BLaER1 treated with 17β-estradiol and CSF1 and Interleukin-3, amounts not matched to agents 10 nM and 100 nM (cell line): ENCODE measurements around the gene SLC7A1.

ENCODE experiments used
- H3K27ac ChIP-seq, 11 experiments: shearing (Covaris generic); formaldehyde crosslinking; 2 replicates each; pipeline ENCODE4 v1.8.1; 2022
- H3K27me3 ChIP-seq, 11 experiments: shearing (Covaris generic); formaldehyde crosslinking; 2 replicates each; pipeline ENCODE4 v1.8.1; 2022
- H3K36me3 ChIP-seq, 11 experiments: shearing (Covaris generic); formaldehyde crosslinking; 2 replicates each; pipeline ENCODE4 v1.8.1; 2022
- H3K4me1 ChIP-seq, 10 experiments: shearing (Covaris generic); formaldehyde crosslinking; 2 replicates each; pipeline ENCODE4 v1.8.1; 2022
- H3K4me2 ChIP-seq, 11 experiments: shearing (Covaris generic); formaldehyde crosslinking; 2 replicates each; pipeline ENCODE4 v1.8.1; 2022
- H3K4me3 ChIP-seq, 10 experiments: shearing (Covaris generic); formaldehyde crosslinking; 2 replicates each; pipeline ENCODE4 v1.8.1; 2022
- H3K9ac ChIP-seq, 11 experiments: shearing (Covaris generic); formaldehyde crosslinking; 2 replicates each; pipeline ENCODE4 v1.8.1; 2022
- H3K9me3 ChIP-seq, 11 experiments: shearing (Covaris generic); formaldehyde crosslinking; replicated peaks in 1 of 11; 2 replicates each; pipeline ENCODE4 v1.8.1; 2022
- H4K20me1 ChIP-seq, 11 experiments: shearing (Covaris generic); formaldehyde crosslinking; 2 replicates each; pipeline ENCODE4 v1.8.1; 2022
- Cebpa-rat ChIP-seq, 11 experiments: shearing (Covaris generic); IDR thresholded peaks; 2 replicates each; pipeline ENCODE4 v1.8.1; 2022

The SLC7A1 gene

GRCh38 chr13:29527511-29527910 lies 68.0 kb downstream of the SLC7A1 start:
- H3K27me3 ChIP-seq: no peaks in the 10 kb centered on the region
- peaks cover 14 to 44% (median 34%) of the 10 kb centered on the region in 10 experiments for H3K4me1 ChIP-seq
- H3K9me3 ChIP-seq: peaks cover 0 to 7% (median 0%) of the 10 kb centered on the region in 11 experiments; a peak in 1 of 22 replicates
- TF ChIP-seq Cebpa-rat (IDR thresholded peaks at IDR 0.05): no peak
- no peak overlapping the region for H3K4me2 ChIP-seq
- H3K4me3 ChIP-seq: no peak overlapping the region
- H3K27ac ChIP-seq: no peak overlapping the region
- H4K20me1 ChIP-seq: peaks cover 0 to 97% (median 24%) of the 10 kb centered on the region in 11 experiments; a peak in 14 of 22 replicates
- no peak overlapping the region for H3K9ac ChIP-seq
- peaks cover 89 to 100% (median 100%) of the 10 kb centered on the region in 11 experiments for H3K36me3 ChIP-seq

- no peak overlapping the region for H3K9ac ChIP-seq
- no peak for TF ChIP-seq Cebpa-rat (IDR thresholded peaks at IDR 0.05)
- no peaks in the 10 kb centered on the region for H3K27me3 ChIP-seq
- no peak overlapping the region for H3K27ac ChIP-seq
- no peak overlapping the region for H3K4me3 ChIP-seq
- H3K9me3 ChIP-seq: peaks cover 0 to 7% (median 0%) of the 10 kb centered on the region in 11 experiments; a peak in 1 of 22 replicates
- H3K4me2 ChIP-seq: no peak overlapping the region
- peaks cover 0 to 98% (median 24%) of the 10 kb centered on the region in 11 experiments; a peak in 14 of 22 replicates for H4K20me1 ChIP-seq
- H3K36me3 ChIP-seq: peaks cover 89 to 100% (median 100%) of the 10 kb centered on the region in 11 experiments
- peaks cover 14 to 44% (median 34%) of the 10 kb centered on the region in 10 experiments for H3K4me1 ChIP-seq
These were observed 68.7 kb downstream of the SLC7A1 start for GRCh38 chr13:29526741-29527140.

GRCh38 chr13:29525757-29526156 lies 69.7 kb downstream of the SLC7A1 start:
- peaks cover 14 to 44% (median 34%) of the 10 kb centered on the region in 10 experiments for H3K4me1 ChIP-seq
- H3K27me3 ChIP-seq: no peaks in the 10 kb centered on the region
- TF ChIP-seq Cebpa-rat (IDR thresholded peaks at IDR 0.05): no peak
- H4K20me1 ChIP-seq: peaks cover 0 to 98% (median 23%) of the 10 kb centered on the region in 11 experiments; a peak in 14 of 22 replicates
- no peak overlapping the region for H3K4me3 ChIP-seq
- peaks cover 89 to 100% (median 100%) of the 10 kb centered on the region in 11 experiments for H3K36me3 ChIP-seq
- H3K27ac ChIP-seq: no peak overlapping the region
- H3K4me2 ChIP-seq: peak overlapping the region in 9 of 11 experiments; percentile 6 to 80 (median 62); a peak in 10 of 22 replicates
- H3K9ac ChIP-seq: no peak overlapping the region
- H3K9me3 ChIP-seq: peaks cover 0 to 7% (median 0%) of the 10 kb centered on the region in 11 experiments; a peak in 1 of 22 replicates

GRCh38 chr13:29524641-29525040 lies 70.8 kb downstream of the SLC7A1 start:
- Histone ChIP-seq H3K9me3 (peaks cover 0 to 7% (median 0%) of the 10 kb centered on the region in 11 experiments; a peak in 1 of 22 replicates), H3K4me1 (peaks cover 14 to 44% (median 34%) of the 10 kb centered on the region in 10 experiments), H3K4me3 (no peak overlapping the region), H3K27me3 (no peaks in the 10 kb centered on the region), H3K9ac (peak overlapping the region in 4 of 11 experiments; percentile 10 to 27 (median 18); a peak in 3 of 22 replicates), H3K36me3 (peaks cover 89 to 100% (median 100%) of the 10 kb centered on the region in 11 experiments), H3K4me2 (peak overlapping the region in 10 of 11 experiments; percentile 3 to 80 (median 64); a peak in 19 of 22 replicates), H4K20me1 (peaks cover 0 to 98% (median 21%) of the 10 kb centered on the region in 11 experiments; a peak in 14 of 22 replicates), H3K27ac (peak overlapping the region in 7 of 11 experiments; percentile 14 to 51 (median 33); a peak in 10 of 22 replicates)
- no peak for TF ChIP-seq Cebpa-rat (IDR thresholded peaks at IDR 0.05)

- Histone ChIP-seq H3K9ac (peak overlapping the region in 4 of 11 experiments; percentile 10 to 27 (median 18); a peak in 5 of 22 replicates), H3K27me3 (no peaks in the 10 kb centered on the region), H3K36me3 (peaks cover 89 to 100% (median 100%) of the 10 kb centered on the region in 11 experiments), H3K27ac (peak overlapping the region in 7 of 11 experiments; percentile 14 to 51 (median 33); a peak in 11 of 22 replicates), H3K4me1 (peaks cover 14 to 39% (median 34%) of the 10 kb centered on the region in 10 experiments), H3K9me3 (0 out of 22 replicates have a peak, but pooled peaks cover 0 to 2% (median 0%) of the 10 kb centered on the region in 11 experiments), H3K4me2 (peak overlapping the region; percentile 39 to 80 (median 63); a peak in 21 of 22 replicates), H4K20me1 (peaks cover 0 to 98% (median 21%) of the 10 kb centered on the region in 11 experiments; a peak in 15 of 22 replicates), H3K4me3 (no peak overlapping the region)
- no peak for TF ChIP-seq Cebpa-rat (IDR thresholded peaks at IDR 0.05)
These were observed 71.3 kb downstream of the SLC7A1 start for GRCh38 chr13:29524176-29524575.

GRCh38 chr13:29523199-29523961 lies 72.1 kb downstream of the SLC7A1 start:
- Histone ChIP-seq H3K36me3 (peaks cover 89 to 100% (median 100%) of the 10 kb centered on the region in 11 experiments), H3K4me2 (peak overlapping the region; percentile 39 to 80 (median 63)), H4K20me1 (peaks cover 0 to 100% (median 28%) of the 10 kb centered on the region in 11 experiments; a peak in 16 of 22 replicates)

GRCh38 chr13:29522044-29522685 lies 73.3 kb downstream of the SLC7A1 start:
- Histone ChIP-seq H3K27me3 (no peaks in the 10 kb centered on the region), H4K20me1 (peaks cover 0 to 91% (median 32%) of the 10 kb centered on the region in 11 experiments; a peak in 15 of 22 replicates), H3K27ac (no peak overlapping the region), H3K4me3 (no peak overlapping the region), H3K4me2 (no peak overlapping the region), H3K36me3 (peaks cover 89 to 100% (median 100%) of the 10 kb centered on the region in 11 experiments), H3K9ac (no peak overlapping the region), H3K9me3 (no peaks in the 10 kb centered on the region), H3K4me1 (peaks cover 14 to 36% (median 33%) of the 10 kb centered on the region in 10 experiments)
- TF ChIP-seq Cebpa-rat (IDR thresholded peaks at IDR 0.05): no peak

More at GRCh38 chr13:29523199-29523961, 72.1 kb downstream of the SLC7A1 start:
- H3K27me3 ChIP-seq: no peaks in the 10 kb centered on the region
- peak overlapping the region in 1 of 11 experiments; percentile 27; a peak in 1 of 22 replicates for H3K9ac ChIP-seq
- peak overlapping the region in 7 of 11 experiments; percentile 5 to 51 (median 39); a peak in 10 of 22 replicates for H3K27ac ChIP-seq
- H3K9me3 ChIP-seq: no peaks in the 10 kb centered on the region
- TF ChIP-seq Cebpa-rat (IDR thresholded peaks at IDR 0.05): no peak
- H3K4me3 ChIP-seq: no peak overlapping the region; a peak in 1 of 20 replicates
- peaks cover 14 to 36% (median 33%) of the 10 kb centered on the region in 10 experiments for H3K4me1 ChIP-seq

- H3K9ac ChIP-seq: no peak overlapping the region
- H3K4me3 ChIP-seq: no peak overlapping the region
- no peak overlapping the region for H3K4me2 ChIP-seq
- H3K9me3 ChIP-seq: no peaks in the 10 kb centered on the region
- H4K20me1 ChIP-seq: peaks cover 0 to 91% (median 32%) of the 10 kb centered on the region in 11 experiments; a peak in 15 of 22 replicates
- H3K4me1 ChIP-seq: peaks cover 14 to 36% (median 33%) of the 10 kb centered on the region in 10 experiments
- H3K36me3 ChIP-seq: peaks cover 89 to 100% (median 100%) of the 10 kb centered on the region in 11 experiments
- TF ChIP-seq Cebpa-rat (IDR thresholded peaks at IDR 0.05): 0 out of 22 replicates have a peak, but pooled peaks of 1 of the 11 experiments have one; percentile 27
- no peak overlapping the region for H3K27ac ChIP-seq
- H3K27me3 ChIP-seq: no peaks in the 10 kb centered on the region
These were observed 74.2 kb downstream of the SLC7A1 start for GRCh38 chr13:29521336-29521735.
